Heart left ventricle (tissue), 13 donors: Measurements from ENCODE around the gene IL37.

Experiments used
- POLR2A ChIP-seq, 2 donors: fragments of 450-650 bp; IDR thresholded peaks; one replicate each; pipeline ENCODE4 v1.6.1; 2017; ENCODE audit warnings: antibody characterized with exemption in 2 of 2, mild to moderate bottlenecking in 2 of 2, moderate library complexity in 2 of 2
- TF ChIP-seq, protein P1 (sequence below), 12 donors: fragments of 200-600 bp; sonication (generic) in 4 of 12; IDR thresholded peaks; one replicate each; pipeline versions ENCODE4 v1.5.0 to v1.8.0; 2018 to 2022; ENCODE audit warnings: antibody characterized with exemption in 12 of 12, mild to moderate bottlenecking in 5 of 12
- donor health status: ischemic (EF 13 %, LVEDD 7.1; RV severe dilation, severe dysfunction).
- donor health status: DM: no; HTN: yes; CAD: no.
- donor health status: DM: no; HTN: no; CAD: no.
- donor health status: ischemic (EF 25% LVEDD 6.9; RV normal size, moderate dysfunction).
- donor health status: ischemic (EF 25% LVEDD 5.7; RV mildly dilated, moderate dysfunction).
- donor health status: ischemic (EF 35%, LVEDD 5.7; RV mildly dilated, moderate dysfunction).
- donor health status: nonischemic (EF 11% LVEDD 7.7; RV severe dilation, severe dysfunction).
- donor health status: DM: yes; HTN: yes; CAD: no.
- donor health status: PGD.
- donor health status: ischemic (EF 29% LVEDD 5.4; RV normal size, mild dysfunction).
- donor health status: nonischemic (EF 23%, LVEDD 6.1; RV moderate dilation, normal function).

DNA sequence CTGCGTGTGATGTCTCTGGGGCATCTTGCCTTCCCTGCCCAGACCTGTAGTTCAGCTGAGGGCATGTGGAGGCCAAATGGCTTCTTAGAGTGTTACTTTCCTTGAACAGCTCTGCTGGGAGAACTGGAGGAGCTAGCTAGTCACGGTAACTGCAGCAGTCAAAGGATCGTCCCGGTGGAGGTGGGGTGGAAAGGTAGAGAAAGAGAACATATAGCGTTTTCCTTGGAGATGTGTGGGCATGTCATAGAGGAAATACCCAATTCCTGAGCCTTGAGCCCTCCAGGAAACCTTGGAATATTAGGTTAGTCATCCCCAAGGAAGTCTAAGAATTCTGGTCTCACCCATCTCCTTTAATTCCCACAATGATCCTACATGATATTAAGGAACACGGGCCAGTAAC, 33.5 kb upstream of the IL37 start:
- TF ChIP-seq, protein P1, sequence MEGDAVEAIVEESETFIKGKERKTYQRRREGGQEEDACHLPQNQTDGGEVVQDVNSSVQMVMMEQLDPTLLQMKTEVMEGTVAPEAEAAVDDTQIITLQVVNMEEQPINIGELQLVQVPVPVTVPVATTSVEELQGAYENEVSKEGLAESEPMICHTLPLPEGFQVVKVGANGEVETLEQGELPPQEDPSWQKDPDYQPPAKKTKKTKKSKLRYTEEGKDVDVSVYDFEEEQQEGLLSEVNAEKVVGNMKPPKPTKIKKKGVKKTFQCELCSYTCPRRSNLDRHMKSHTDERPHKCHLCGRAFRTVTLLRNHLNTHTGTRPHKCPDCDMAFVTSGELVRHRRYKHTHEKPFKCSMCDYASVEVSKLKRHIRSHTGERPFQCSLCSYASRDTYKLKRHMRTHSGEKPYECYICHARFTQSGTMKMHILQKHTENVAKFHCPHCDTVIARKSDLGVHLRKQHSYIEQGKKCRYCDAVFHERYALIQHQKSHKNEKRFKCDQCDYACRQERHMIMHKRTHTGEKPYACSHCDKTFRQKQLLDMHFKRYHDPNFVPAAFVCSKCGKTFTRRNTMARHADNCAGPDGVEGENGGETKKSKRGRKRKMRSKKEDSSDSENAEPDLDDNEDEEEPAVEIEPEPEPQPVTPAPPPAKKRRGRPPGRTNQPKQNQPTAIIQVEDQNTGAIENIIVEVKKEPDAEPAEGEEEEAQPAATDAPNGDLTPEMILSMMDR (IDR thresholded peaks at IDR 0.05), result no peak
- TF ChIP-seq POLR2A (IDR thresholded peaks at IDR 0.05), result no peak
